ENCODE measurements around the gene RNF38. TPM values are rescaled to one million over a fixed set of nuclear protein-coding genes. Genes with fewer than 3 reads are reported as not detected.

RNF38 gene
- total RNA-seq, 4 donors from 2014 or later, result 40.7 to 63.1 (median 49.1) TPM

- Histone ChIP-seq H3K36me3 (no peaks in the 10 kb centered on the region), H3K4me1 (peaks cover 0 to 16% (median 7%) of the 10 kb centered on the region in 4 donors), H3K27ac (replicated peaks in 1 of 4) (no peak overlapping the region), H3K4me3 (no peak overlapping the region), H3K9me3 (no peaks in the 10 kb centered on the region), H3K27me3 (no peaks in the 10 kb centered on the region)
- TF ChIP-seq POLR2AphosphoS5 (IDR thresholded peaks at IDR 0.05) (no peak), CTCF (IDR thresholded peaks at IDR 0.05) (no peak), POLR2A (IDR thresholded peaks at IDR 0.05; ENCODE audit: low read depth) (no peak), EP300 (IDR thresholded peaks at IDR 0.05) (no peak)
- WGBS, result 80% methylated on average over 2 of the region's 2 CpGs
- DNase-seq (ENCODE audit: extremely low spot score), result no peak
- intact Hi-C loops (cut with DNase I), result no loop called here
Measured at GRCh38 chr9:36436909-36437308, 36.8 kb upstream of the RNF38 start.

- no peak overlapping the region for H3K27ac ChIP-seq (replicated peaks in 1 of 4)
- 94% methylated on average over 6 of the region's 6 CpGs for WGBS
- H3K27me3 ChIP-seq, result no peaks in the 10 kb centered on the region
- H3K36me3 ChIP-seq, result peaks cover 0 to 10% (median 0%) of the 10 kb centered on the region in 4 donors
- H3K4me1 ChIP-seq, result peaks cover 0 to 8% (median 3%) of the 10 kb centered on the region in 4 donors
- no peak overlapping the region for H3K4me3 ChIP-seq
- no peak for TF ChIP-seq CTCF (IDR thresholded peaks at IDR 0.05)
- TF ChIP-seq EP300 (IDR thresholded peaks at IDR 0.05), result no peak
- TF ChIP-seq POLR2A (IDR thresholded peaks at IDR 0.05; ENCODE audit: low read depth), result no peak
- no peak for TF ChIP-seq POLR2AphosphoS5 (IDR thresholded peaks at IDR 0.05)
- DNase-seq (ENCODE audit: extremely low spot score), result no peak
- intact Hi-C loops (cut with DNase I), result no loop called here
- H3K9me3 ChIP-seq, result no peaks in the 10 kb centered on the region
Measured at GRCh38 chr9:36433386-36433785, 33.3 kb upstream of the RNF38 start.

- WGBS, result 94% methylated on average over 4 of the region's 4 CpGs
- DNase-seq (ENCODE audit: extremely low spot score), result no peak
- peaks cover 0 to 10% (median 0%) of the 10 kb centered on the region in 4 donors for H3K36me3 ChIP-seq
- no peaks in the 10 kb centered on the region for H3K4me1 ChIP-seq
- intact Hi-C loops (cut with DNase I), result no loop called here
- no peaks in the 10 kb centered on the region for H3K27me3 ChIP-seq
- no peak overlapping the region for H3K4me3 ChIP-seq
- TF ChIP-seq EP300 (IDR thresholded peaks at IDR 0.05), result no peak
- TF ChIP-seq POLR2AphosphoS5 (IDR thresholded peaks at IDR 0.05), result no peak
- TF ChIP-seq CTCF (IDR thresholded peaks at IDR 0.05), result no peak
- TF ChIP-seq POLR2A (IDR thresholded peaks at IDR 0.05; ENCODE audit: low read depth), result no peak
- no peaks in the 10 kb centered on the region for H3K9me3 ChIP-seq
- H3K27ac ChIP-seq (replicated peaks in 1 of 4), result no peak overlapping the region
Measured at GRCh38 chr9:36431078-36431477, 31.0 kb upstream of the RNF38 start.

- peaks cover 0 to 3% (median 0%) of the 10 kb centered on the region in 4 donors for H3K4me1 ChIP-seq
- TF ChIP-seq CTCF (IDR thresholded peaks at IDR 0.05), result no peak
- TF ChIP-seq POLR2AphosphoS5 (IDR thresholded peaks at IDR 0.05), result no peak
- no peak for TF ChIP-seq EP300 (IDR thresholded peaks at IDR 0.05)
- no peak for TF ChIP-seq POLR2A (IDR thresholded peaks at IDR 0.05; ENCODE audit: low read depth)
- H3K27me3 ChIP-seq, result no peaks in the 10 kb centered on the region
- H3K4me3 ChIP-seq, result no peak overlapping the region
- H3K27ac ChIP-seq (replicated peaks in 1 of 4), result no peak overlapping the region
- no peaks in the 10 kb centered on the region for H3K9me3 ChIP-seq
- no peak for DNase-seq (ENCODE audit: extremely low spot score)
- intact Hi-C loops (cut with DNase I), result no loop called here
- peaks cover 0 to 16% (median 0%) of the 10 kb centered on the region in 4 donors for H3K36me3 ChIP-seq
Measured at GRCh38 chr9:36426945-36427344, 26.9 kb upstream of the RNF38 start.

- H3K27ac ChIP-seq (replicated peaks in 1 of 4), result no peak overlapping the region
- DNase-seq (ENCODE audit: extremely low spot score), result no peak
- TF ChIP-seq POLR2AphosphoS5 (IDR thresholded peaks at IDR 0.05) (no peak), EP300 (IDR thresholded peaks at IDR 0.05) (no peak), POLR2A (IDR thresholded peaks at IDR 0.05; ENCODE audit: low read depth) (no peak), CTCF (IDR thresholded peaks at IDR 0.05) (no peak)
- intact Hi-C loops (cut with DNase I), result no loop called here
- H3K36me3 ChIP-seq, result peaks cover 0 to 17% (median 0%) of the 10 kb centered on the region in 4 donors
- peaks cover 0 to 3% (median 0%) of the 10 kb centered on the region in 4 donors for H3K4me1 ChIP-seq
- no peak overlapping the region for H3K4me3 ChIP-seq
- 89% methylated on average over 5 of the region's 5 CpGs for WGBS
- H3K9me3 ChIP-seq, result no peaks in the 10 kb centered on the region
- no peaks in the 10 kb centered on the region for H3K27me3 ChIP-seq
Measured at GRCh38 chr9:36426348-36426747, 26.3 kb upstream of the RNF38 start.
